GM23248 (cell line): ENCODE results near the gene KRTAP20-1.

Experiments
- EZH2 ChIP-seq: fragments of 200-600 bp; sonication (generic); IDR thresholded peaks from 2 replicates; pipeline ENCODE4 v1.6.1; 2018; ENCODE audit warnings: antibody characterized with exemption, mild to moderate bottlenecking; ENCODE audit not compliant: insufficient read depth, poor library complexity, severe bottlenecking
- EZH2phosphoT487 ChIP-seq: fragments of 200-600 bp; sonication (generic); IDR thresholded peaks from 2 replicates; pipeline ENCODE4 v1.6.1; 2018; ENCODE audit warnings: antibody characterized with exemption, moderate library complexity, mild to moderate bottlenecking, low read depth; ENCODE audit not compliant: insufficient read depth

GRCh38 chr21:30616125-30616524 lies at the start of gene KRTAP20-1:
- TF ChIP-seq EZH2phosphoT487 = no peak
- TF ChIP-seq EZH2 = no peak
